ENCODE data around the gene MEPCE. TPM values are rescaled to one million over a fixed set of nuclear protein-coding genes. Genes with fewer than 3 reads are reported as not detected.

The MEPCE gene
- total RNA-seq, 1 donor from 2014 or later = 38.5 TPM

DNA sequence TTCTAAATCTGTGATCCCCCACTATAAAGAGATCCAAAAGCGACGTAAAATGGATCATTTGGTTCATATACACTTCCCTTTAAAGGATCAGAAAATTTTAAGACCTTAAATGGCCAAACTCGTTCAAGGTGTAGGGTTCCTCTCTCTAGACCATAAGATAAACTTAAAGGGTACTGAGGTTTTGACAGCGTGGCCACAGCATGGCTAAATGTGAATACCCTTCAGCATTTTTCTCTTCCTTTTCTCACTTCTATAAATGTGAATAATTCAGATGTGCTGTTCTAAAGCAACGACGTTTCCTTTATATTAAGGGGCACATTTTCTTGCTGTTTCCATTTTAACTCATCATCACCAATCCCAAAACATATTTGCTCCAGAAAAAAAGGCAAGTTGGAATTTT is 6.3 kb upstream of the MEPCE start:
- Mint-ChIP-seq H3K27me3 (ENCODE audit: low read depth) (no peaks in the 10 kb centered on the region), H3K4me1 (peaks cover 15% of the 10 kb centered on the region), H3K9me3 (no peaks in the 10 kb centered on the region), H3K27ac (no peak overlapping the region), H3K36me3 (peaks cover 3% of the 10 kb centered on the region), H3K4me3 (no peak overlapping the region)
- DNase-seq (ENCODE audit: low spot score in 2 of 2, unreplicated experiment in 2 of 2) = no peak
- TF ChIP-seq, protein P1, sequence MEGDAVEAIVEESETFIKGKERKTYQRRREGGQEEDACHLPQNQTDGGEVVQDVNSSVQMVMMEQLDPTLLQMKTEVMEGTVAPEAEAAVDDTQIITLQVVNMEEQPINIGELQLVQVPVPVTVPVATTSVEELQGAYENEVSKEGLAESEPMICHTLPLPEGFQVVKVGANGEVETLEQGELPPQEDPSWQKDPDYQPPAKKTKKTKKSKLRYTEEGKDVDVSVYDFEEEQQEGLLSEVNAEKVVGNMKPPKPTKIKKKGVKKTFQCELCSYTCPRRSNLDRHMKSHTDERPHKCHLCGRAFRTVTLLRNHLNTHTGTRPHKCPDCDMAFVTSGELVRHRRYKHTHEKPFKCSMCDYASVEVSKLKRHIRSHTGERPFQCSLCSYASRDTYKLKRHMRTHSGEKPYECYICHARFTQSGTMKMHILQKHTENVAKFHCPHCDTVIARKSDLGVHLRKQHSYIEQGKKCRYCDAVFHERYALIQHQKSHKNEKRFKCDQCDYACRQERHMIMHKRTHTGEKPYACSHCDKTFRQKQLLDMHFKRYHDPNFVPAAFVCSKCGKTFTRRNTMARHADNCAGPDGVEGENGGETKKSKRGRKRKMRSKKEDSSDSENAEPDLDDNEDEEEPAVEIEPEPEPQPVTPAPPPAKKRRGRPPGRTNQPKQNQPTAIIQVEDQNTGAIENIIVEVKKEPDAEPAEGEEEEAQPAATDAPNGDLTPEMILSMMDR (IDR thresholded peaks at IDR 0.05; ENCODE audit: unreplicated experiment) = no peak

DNA sequence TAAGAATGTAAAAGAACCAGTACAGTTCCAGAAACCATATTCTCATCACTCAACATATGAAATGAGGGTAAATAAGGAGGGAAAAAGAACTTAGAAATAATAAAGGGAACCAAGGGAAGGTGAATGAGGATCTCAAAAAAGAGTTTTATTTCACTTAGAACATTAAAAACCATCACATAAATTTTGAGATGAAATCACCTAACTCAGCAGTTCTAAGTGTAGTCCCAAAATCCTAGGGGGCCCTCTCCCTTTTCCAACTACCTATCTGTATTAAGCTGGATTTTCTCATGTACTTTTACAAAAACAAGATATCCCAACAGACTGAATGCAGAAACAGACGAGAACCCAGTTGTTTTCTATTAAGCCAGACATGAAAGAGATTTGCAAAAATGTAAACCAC is 4.3 kb upstream of the MEPCE start:
- Mint-ChIP-seq H3K9me3 (no peaks in the 10 kb centered on the region), H3K36me3 (peaks cover 3% of the 10 kb centered on the region), H3K4me3 (no peak overlapping the region), H3K4me1 (peaks cover 2% of the 10 kb centered on the region), H3K27me3 (ENCODE audit: low read depth) (peaks cover 1% of the 10 kb centered on the region), H3K27ac (peak overlapping the region; percentile 59)
- TF ChIP-seq, protein P1 (IDR thresholded peaks at IDR 0.05; ENCODE audit: unreplicated experiment) = no peak
- no peak for DNase-seq (ENCODE audit: low spot score in 2 of 2, unreplicated experiment in 2 of 2)

DNA sequence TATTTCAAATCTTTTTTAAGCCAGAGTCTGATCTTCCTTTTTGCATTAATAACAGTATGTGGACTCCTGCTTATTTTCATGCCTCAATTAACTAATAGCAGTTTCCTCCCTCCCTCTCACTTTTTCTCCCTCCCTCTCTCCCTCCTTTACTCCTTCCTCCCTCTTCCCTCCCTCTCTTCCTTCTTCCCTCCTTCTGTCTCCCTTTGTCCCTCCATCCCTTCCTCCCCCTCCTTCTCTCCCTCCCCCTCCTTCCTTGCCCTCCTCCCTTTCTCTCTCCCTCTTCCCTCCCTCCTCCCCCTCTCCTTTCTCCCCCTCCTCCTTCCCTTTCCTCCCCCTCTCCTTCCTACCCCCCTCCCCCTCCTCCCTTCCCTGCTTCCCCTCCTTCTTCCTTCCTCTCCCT is 3.1 kb upstream of the MEPCE start:
- DNase-seq (ENCODE audit: low spot score in 2 of 2, unreplicated experiment in 2 of 2) = no peak
- peaks cover 12% of the 10 kb centered on the region for H3K4me1 Mint-ChIP-seq
- H3K27ac Mint-ChIP-seq = no peak overlapping the region
- no peak overlapping the region for H3K4me3 Mint-ChIP-seq
- no peaks in the 10 kb centered on the region for H3K9me3 Mint-ChIP-seq
- peaks cover 1% of the 10 kb centered on the region for H3K27me3 Mint-ChIP-seq (ENCODE audit: low read depth)
- TF ChIP-seq, protein P1 (IDR thresholded peaks at IDR 0.05; ENCODE audit: unreplicated experiment) = no peak
- peaks cover 3% of the 10 kb centered on the region for H3K36me3 Mint-ChIP-seq

DNA sequence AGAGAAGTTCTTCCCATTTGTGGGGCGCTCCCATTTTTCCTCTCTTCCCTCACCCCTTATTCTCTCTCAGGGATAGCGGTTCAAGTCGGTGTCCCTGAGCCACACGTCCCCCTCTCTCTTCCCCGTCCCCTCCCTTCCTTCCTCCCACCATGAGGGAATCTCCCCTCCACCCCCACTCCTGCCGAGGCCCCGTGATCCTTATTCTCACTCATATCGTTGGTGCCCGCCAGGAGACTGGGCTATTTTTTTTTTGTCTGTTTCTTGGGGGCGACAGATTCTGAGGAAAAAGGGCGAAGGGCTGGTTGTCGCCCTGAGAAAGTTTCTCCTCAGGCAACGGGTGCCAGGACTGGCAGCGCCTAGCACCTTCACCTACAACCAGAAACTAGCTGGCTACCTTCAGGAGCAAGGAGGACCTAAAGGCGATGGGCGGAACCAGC is 1.9 kb upstream of the MEPCE start:
- Mint-ChIP-seq H3K4me3 (peak overlapping the region; percentile 90), H3K27me3 (ENCODE audit: low read depth) (peaks cover 1% of the 10 kb centered on the region), H3K4me1 (peaks cover 25% of the 10 kb centered on the region), H3K9me3 (no peaks in the 10 kb centered on the region), H3K36me3 (peaks cover 3% of the 10 kb centered on the region), H3K27ac (no peak overlapping the region)
- DNase-seq (ENCODE audit: low spot score in 2 of 2, unreplicated experiment in 2 of 2) = no peak
- TF ChIP-seq, protein P1 (IDR thresholded peaks at IDR 0.05; ENCODE audit: unreplicated experiment) = no peak

DNA sequence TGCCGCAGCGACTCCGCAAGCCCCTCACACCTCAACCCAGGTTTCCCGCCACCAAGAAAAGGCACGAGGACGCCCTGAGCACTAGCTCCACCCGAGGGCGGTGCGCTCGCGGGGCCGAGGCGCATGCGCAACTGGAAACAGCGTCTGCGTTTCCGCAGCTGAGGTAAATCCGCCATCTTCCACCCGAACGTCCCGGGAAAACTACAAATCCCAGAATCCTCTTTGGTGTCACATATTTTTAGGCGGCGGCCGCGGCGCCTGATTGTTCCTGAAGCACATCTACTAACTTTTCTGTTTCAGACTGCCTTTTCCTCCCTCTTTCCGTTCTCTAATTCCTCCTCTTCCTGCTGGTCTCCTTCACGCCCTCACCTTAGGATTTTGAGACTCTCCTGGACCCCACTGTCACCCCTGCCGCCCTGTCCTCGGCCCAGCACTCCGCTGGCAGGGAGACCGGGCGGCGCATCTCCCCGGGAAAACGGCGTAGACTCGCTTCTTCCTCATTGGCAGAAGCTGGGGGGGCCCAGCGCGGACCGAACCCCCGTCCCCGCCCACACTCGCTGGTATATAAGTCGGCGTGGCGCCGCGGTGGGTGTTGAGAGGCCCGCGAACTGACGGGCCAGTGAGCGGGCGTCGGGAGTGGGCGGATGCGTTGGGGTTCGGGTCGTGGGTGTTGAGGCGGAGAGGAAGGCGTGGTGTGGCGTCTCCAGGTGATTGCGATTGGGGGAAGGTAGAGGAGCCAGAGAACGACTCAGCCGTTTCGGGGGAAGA is 1.2 kb upstream of the MEPCE start, which contains the start of gene ZCWPW1:
Gene ZCWPW1 (minus strand): TSS at position 505 of the 768 bp plus-strand sequence. CDS start 8,054 bp downstream, outside the sequence.
- TF ChIP-seq, protein P1 (IDR thresholded peaks at IDR 0.05; ENCODE audit: unreplicated experiment) = no peak
- Mint-ChIP-seq H3K4me1 (peaks cover 26% of the 10 kb centered on the region), H3K9me3 (no peaks in the 10 kb centered on the region), H3K27me3 (ENCODE audit: low read depth) (peaks cover 1% of the 10 kb centered on the region), H3K27ac (peak within 1 kb of the TSS; percentile 100), H3K36me3 (peaks cover 1% of the 10 kb centered on the region), H3K4me3 (peak within 1 kb of the TSS; percentile 90)
- DNase-seq (ENCODE audit: low spot score in 2 of 2, unreplicated experiment in 2 of 2) = peak; percentile 82 to 89

All from mesothelial cell of epicardium (in vitro differentiated cells).